NCI-H2196 treated with DMSO at 0.1 percent for 48 hours (cell line): Measurements from ENCODE around the gene PLCXD3.
"Not testable (repeated sequence)": the region's sequence is repeated elsewhere in the genome, so short reads cannot be mapped to it uniquely, and the experiment has no call there.

ENCODE experiments used
- DNase-seq: peaks from one replicate; lab custom pipeline; 2025; ENCODE audit not compliant: unreplicated experiment; lab: John Stamatoyannopoulos, UW

PLCXD3 gene

DNA sequence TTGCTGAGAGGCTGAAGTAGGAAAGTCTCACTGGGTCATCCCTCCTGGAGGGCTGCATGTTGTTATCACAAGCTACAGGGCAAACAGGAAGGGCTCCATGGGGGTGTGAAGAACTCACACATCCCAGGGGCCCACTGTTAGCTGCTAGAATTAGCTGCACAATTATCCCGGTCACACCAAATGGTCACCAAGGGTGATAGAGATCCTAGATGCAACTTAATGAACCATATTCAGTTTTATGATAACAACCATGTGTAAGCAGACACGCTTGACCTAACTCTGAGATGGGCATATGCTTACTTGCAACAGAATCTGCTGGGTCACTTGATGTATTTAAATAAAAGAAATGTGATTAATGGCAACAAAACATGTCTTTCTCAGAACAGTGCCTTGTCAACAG lies 153.6 kb downstream of the PLCXD3 start:
- DNase-seq, result no peak

- DNase-seq, result no peak
These were observed 160.6 kb downstream of the PLCXD3 start for GRCh38 chr5:41349846-41350245.

DNA sequence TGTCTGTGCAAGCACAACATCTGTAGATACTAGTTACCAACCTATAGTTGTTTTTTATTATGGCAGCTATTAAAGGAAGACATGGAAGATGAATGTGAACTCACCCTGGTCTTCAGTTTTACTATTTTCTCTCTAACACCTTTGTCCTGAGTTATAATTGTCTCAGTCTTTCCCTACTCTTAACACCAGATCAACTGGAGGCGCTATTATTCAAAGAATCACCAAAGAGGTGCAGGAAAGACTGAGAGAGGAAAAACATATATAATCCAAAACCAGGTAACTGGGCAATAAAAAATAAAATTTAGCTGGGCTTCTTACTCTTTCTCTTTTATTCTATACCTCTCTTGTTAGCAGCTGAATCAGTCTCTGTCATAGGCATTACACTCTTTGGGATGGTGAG lies 162.8 kb downstream of the PLCXD3 start:
- DNase-seq, result no peak

GRCh38 chr5:41346609-41347008 lies 163.8 kb downstream of the PLCXD3 start:
- DNase-seq, result no peak

DNA sequence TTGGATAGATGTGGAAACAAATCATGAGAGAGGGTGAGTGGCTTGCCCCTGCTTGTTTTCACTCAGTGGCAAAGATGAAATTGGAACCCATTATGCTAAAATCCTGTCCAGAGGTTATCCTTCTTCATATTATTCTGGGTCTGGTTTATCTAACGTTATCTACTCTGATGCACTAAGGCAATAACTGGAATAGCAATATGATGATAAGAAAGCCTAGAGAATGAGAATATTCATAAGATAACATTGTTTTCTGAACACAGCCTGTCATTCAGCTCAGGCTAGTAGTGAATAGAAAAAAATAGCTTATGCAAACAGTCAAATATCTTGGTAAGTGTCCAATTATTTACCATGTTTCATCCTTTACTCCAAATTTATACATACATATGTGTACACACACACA lies 165.1 kb downstream of the PLCXD3 start:
- no peak for DNase-seq

GRCh38 chr5:41339339-41339738 lies 171.1 kb downstream of the PLCXD3 start:
- DNase-seq, result no peak

GRCh38 chr5:41338136-41338675 lies 172.2 kb downstream of the PLCXD3 start:
- no peak for DNase-seq

DNA sequence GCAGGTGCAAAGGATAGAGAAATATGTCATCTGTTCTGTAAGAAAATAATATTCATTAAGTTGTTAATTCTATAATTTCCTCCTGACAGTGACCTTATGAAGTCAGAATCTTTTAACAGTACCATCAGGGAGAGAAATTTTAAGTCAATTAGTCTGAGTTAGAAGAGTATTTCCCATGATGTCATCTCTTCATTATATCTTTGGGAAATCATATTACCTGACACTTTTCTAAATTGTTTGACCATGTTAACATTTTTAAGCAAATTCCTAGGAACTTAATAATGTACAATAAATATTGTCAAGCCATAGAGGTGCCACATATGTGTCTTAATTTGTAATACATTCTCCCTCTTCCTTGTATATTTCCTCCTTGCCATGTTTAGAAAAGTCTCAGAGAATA lies 172.7 kb downstream of the PLCXD3 start:
- no peak for DNase-seq

DNA sequence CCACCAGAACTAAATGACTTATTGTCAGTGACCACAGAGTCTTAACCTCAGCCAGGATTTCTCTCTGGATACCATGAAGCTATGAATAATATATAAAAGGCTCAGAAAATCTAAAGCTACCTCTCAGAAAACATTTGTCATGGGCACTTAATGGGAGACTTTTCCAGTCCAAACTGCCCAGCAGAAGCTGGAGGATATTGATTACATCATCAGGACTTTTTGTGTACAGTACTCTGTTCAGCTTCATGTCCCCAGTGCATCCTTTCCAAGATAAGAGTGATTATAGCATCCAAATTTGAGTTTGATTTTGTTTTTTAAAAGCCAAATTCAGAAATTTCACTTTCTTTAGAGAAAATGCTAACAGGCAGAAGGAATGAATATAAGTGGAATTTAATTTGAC lies 173.2 kb downstream of the PLCXD3 start:
- no peak for DNase-seq

DNA sequence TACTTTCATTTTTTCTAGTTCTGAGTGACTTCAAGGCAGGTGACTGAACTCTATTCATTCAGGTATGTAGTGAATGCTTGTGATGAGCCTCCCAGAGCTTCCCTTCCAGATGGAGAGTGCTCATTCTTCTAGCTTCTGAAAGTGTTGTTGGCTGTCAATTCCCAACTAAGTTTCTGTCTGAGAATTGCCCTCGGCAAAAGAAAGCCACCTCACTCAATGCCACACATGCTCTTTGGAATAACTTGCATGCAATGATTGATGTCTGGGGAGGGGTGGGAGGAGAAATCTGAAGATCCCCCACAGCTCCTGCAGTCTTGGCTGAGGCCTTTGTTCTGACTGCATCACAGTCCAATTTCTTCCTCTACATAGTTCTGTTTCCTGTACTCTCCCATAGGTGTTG lies 173.9 kb downstream of the PLCXD3 start:
- DNase-seq, result no peak

DNA sequence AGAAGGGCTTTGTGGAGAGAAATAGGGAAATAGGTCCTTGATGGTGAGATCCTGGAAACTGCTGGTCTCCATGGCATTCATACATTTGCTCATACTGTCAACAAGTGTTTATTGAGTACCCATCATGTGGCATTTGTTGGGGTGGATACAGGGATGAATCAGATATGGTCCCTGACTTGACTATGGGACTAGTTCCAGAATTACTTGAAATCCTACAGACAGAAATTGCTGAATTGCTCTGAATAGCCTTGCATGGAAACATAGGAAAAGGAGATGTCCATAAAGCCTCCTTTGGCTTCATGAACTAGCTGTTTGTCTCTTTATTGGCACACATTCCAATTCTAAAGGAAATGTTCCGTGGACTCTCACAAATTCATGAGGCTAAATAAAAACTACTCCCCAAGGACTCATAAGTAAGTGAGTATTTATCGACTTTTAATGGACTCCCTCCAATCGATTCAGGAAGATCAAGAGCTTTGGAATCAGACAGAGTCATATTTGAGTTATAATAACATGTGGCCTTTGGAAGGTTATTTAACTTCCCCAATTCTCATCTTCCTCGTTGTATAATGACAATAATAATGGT lies 174.7 kb downstream of the PLCXD3 start:
- DNase-seq, result no peak

DNA sequence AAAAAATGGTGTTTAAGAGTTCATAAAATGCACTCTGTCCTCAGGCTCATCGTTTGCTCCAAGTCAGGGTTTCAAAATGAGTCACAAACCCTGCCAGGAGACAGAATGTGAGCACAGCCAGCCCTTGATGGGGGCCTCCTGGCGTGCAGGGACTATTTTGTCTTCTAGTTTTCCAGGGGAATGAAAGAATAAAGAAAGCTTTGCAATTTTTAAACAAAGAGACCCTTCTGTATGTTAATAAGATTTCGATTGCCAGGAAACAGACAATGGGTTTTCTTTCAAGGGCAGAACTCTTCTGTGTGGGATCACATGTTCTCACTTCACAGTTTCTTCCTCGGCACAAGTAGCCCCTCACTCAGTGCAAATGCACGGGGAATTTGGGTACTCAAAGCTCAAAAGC lies 175.6 kb downstream of the PLCXD3 start:
- no peak for DNase-seq

DNA sequence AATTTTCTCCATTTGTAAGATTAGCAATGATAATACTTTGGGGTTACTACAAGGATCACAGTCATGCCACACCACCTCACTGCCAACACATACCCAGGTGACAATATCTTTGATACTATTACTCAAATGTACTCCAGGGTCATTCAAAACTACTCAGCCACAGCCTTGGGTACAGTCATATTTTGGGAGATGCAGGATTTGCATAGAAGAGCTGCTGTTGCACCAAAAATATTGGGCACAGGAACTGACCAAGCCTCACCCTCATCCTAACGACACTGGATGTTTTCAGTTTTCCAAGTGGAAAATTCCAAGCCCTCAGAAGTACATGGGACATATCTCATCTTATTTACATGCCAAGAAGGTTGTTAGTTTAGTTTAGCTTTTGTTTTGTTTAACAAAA lies 176.2 kb downstream of the PLCXD3 start:
- no peak for DNase-seq

GRCh38 chr5:41325074-41325473 lies 185.3 kb downstream of the PLCXD3 start:
- DNase-seq, result no peak

DNA sequence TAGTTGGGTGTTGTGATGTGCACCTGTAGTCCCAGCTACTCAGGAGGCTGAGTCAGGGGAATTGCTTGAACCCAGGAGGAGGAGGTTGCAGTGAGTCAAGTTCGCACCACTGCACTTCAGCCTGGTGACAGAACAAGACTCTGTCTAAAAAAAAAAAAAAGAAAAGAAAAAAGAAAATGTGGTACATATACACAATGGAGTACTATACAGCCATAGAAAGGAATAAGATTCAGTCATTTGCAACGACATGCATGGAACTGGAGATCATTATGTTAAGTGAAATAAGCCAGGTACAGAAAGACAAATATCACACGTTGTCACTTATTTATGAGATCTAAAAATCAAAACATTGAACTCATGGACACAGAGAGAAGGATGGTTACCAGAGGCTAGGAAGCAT lies 187.6 kb downstream of the PLCXD3 start:
- not testable (repeated sequence) for DNase-seq

GRCh38 chr5:41312478-41313060 lies 197.8 kb downstream of the PLCXD3 start:
- DNase-seq, result no peak

DNA sequence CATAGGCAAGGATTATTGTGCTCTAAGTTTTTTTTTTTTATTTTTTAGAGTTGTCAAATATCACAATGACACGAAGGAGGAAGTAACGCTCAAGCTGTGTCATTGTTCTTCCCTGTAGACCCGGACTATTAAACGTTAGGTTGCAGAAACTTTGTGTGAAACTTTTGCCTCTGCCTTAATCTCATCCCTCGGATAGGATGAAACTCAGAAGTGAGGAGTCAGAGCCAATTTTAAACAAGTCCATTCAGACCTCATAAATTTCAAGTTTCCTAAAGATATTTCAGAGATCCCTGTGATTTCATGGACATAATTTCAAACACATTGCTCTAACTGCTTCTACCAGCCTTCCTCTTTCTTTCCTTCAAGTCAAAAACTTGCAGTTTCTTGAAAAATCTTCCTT lies 198.3 kb downstream of the PLCXD3 start:
- no peak for DNase-seq

DNA sequence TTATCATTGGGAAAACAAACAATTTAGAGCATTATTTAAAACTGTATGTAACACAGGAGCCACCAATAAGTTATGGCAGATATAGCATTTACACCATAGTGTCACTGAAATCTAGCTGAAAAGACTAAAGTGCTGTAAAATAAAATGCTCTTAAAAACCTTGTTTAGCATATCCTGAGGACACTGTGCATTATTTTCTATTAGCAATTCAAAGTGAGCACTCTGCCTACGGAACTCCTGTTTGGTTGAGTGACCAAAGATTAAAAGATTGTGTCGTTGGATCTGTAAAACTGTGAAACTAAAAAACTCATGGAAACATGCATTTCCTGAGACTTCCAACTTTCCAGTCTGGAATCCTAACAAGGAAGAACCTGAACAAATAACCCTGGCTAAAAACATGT lies 201.1 kb downstream of the PLCXD3 start:
- no peak for DNase-seq

GRCh38 chr5:41306005-41306404 lies 204.4 kb downstream of the PLCXD3 start:
- DNase-seq, result no peak

DNA sequence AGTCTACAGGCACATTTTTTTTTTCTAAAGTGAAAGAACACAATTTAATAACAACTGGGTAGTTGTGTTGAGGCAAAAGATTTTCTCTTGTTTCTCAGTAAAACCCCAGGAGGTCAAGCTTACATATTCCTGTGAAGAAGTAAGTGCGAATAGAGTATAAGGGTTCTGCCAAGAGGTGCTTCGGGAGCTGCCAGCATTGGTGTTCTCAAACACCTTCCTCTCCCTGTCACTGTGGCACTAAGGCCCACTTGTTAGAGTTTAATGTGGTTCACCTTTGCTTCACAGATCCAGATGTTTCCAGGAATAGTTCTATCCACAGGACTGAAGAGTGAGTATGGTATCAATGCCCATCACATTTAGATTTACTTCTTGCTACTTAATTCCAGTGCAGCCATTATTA lies 205.3 kb downstream of the PLCXD3 start:
- DNase-seq, result no peak

- no peak for DNase-seq
These were observed 214.3 kb downstream of the PLCXD3 start for GRCh38 chr5:41296066-41296465.

GRCh38 chr5:41291323-41291722 lies 219.1 kb downstream of the PLCXD3 start:
- DNase-seq, result no peak

DNA sequence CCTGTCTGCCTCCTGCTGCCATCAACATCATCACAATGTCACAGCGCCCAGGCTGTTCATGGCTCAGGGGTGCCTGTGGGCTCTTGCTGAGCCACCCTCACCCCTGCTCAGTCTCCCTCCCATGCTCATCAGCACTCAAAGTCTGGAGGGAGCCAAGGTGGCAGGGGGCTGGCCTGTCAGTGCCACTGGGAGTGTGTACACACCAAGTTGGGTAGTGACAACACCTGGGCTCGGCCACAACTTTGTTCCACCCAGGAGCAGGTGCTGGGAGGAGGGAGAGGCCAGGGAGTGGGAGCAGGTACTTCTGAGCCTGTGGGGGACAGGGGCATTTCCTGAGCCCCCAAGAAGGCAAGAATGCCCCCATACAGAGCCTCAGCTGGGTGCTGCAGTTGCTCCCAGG lies 219.6 kb downstream of the PLCXD3 start:
- no peak for DNase-seq
